NCI-H146 treated with DMSO at 0.1 percent for 48 hours (cell line): Measurements from ENCODE around the gene CDC26.
"Not testable (repeated sequence)": the region's sequence is repeated elsewhere in the genome, so short reads cannot be mapped to it uniquely, and the experiment has no call there.

ENCODE experiments used
- DNase-seq: peaks from one replicate; lab custom pipeline; 2025; ENCODE audit not compliant: unreplicated experiment; lab: John Stamatoyannopoulos, UW

CDC26 gene

GRCh38 chr9:113244556-113244955, 30.8 kb downstream of the CDC26 start:
- no peak for DNase-seq

- DNase-seq = no peak
Measured at GRCh38 chr9:113241161-113241560, 34.2 kb downstream of the CDC26 start.

- DNase-seq = no peak
Measured at GRCh38 chr9:113238859-113239232, 36.5 kb downstream of the CDC26 start.

- DNase-seq = no peak
Measured at GRCh38 chr9:113238202-113238858, 37.0 kb downstream of the CDC26 start.

DNA sequence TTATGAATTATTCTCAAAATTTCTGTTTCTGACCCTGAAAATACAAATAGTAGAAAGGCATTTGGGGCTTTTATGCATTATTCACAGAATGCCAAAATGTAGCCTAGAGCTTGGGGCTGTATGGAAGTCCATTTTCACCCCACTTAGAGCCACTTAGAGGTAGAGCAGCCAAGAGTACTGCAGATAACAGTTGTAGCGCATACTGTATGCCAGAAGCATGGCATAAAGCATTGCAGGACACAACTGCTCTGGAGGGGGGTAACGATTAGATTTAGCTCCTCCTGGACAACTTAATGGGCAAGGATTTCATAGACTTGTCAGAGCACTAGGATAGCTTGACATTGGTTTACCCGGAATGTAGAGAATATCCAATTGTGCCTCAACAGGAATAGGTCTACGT, 38.3 kb downstream of the CDC26 start:
- no peak for DNase-seq

DNA sequence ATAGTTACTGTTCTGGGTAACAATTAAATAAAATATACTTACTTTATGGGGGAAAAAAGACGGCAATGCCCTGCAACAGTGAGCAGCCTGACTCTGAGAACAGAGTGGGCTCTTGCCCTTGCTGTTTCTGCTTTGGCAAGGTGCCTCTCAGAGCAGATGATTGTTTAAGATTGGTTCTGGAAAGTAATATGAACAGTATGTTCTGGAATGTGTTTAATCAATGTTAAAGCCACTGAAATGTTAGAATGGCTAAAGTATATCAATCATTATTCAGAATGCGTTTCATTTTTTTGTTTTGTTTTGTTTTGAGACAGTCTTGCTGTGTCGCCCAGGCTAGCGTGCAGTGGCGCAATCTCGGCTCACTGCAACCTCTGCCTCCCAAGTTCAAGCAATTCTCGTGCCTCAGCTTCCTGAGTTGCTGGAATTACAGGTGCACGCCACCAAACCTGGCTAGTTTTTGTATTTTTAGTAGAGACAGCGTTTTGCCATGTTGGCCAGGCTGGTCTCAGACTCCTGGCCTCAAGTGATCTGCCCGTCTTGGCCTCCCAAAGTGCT, 39.6 kb downstream of the CDC26 start:
- DNase-seq = not testable (repeated sequence)

DNA sequence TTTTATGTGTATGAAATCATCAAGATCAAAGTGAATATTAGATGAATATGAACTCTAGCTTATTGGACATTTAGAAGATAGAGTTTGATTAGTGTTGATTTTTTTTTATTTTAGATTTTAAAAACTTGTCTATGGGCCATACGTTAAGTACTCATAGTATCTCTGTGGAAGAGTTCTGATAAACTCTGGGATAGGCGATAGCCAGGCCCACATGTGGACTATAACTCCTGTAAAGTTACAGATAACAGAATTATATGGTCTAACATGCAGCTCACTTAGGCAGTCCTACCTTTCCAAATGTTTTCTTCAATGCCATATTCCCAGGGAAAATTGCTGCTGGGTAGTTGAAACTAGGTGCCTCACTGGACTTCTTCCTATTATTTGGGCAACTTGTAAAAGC, 43.7 kb downstream of the CDC26 start:
- DNase-seq = no peak

- no peak for DNase-seq
Measured at GRCh38 chr9:113228130-113228665, 47.2 kb downstream of the CDC26 start.

DNA sequence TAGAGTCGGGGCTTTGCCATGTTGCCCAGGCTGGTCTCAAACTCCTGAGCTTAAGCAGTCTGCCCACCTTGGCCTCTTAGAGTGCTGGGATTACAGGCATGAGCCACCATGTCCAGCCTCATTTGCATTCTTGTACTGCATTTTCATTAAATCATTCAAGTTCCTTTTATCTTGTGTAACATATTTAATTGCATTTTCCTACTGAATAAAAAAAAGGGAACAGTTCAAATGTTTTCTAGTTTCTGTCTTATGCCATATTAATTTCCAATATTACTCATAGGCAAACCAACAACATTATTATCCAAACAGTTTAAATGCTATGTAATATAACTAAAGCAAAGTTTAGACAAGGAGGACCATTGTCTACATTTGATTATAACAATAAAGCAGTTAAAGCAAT, 47.9 kb downstream of the CDC26 start:
- no peak for DNase-seq

- DNase-seq = no peak
Measured at GRCh38 chr9:113223963-113224362, 51.4 kb downstream of the CDC26 start.

DNA sequence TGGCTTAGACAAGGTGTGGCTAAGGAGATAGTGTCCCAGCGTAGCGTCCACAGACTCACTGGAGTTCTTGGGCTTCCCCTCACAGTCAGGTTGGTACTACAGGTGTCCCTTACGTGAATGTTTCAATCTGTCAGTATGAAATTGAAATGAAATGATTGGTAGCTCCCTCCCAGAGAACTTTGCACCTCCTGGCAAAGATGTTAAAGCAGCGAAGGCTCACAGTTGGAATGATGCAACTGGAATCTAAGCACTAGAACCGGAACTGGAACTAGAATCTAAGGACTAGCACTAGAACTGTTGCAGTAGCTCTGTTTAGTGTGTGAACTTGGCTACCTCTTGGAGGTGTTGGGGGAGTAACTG, 52.9 kb downstream of the CDC26 start:
- no peak for DNase-seq

GRCh38 chr9:113221800-113222481, 53.4 kb downstream of the CDC26 start:
- DNase-seq = peak; percentile 1

- peak; percentile 92 for DNase-seq
Measured at GRCh38 chr9:113221003-113221799, 54.2 kb downstream of the CDC26 start, which contains the start of the genes FKBP15 and SLC31A1. Gene FKBP15, minus strand, starts transcription at chr9:113221277. Its CDS starts 34 bp downstream, at chr9:113221243. Gene SLC31A1, plus strand, starts transcription at chr9:113221544. Its CDS starts 34,605 bp downstream, at chr9:113256149.

- no peak for DNase-seq
Measured at GRCh38 chr9:113220467-113221002, 54.8 kb downstream of the CDC26 start.

DNA sequence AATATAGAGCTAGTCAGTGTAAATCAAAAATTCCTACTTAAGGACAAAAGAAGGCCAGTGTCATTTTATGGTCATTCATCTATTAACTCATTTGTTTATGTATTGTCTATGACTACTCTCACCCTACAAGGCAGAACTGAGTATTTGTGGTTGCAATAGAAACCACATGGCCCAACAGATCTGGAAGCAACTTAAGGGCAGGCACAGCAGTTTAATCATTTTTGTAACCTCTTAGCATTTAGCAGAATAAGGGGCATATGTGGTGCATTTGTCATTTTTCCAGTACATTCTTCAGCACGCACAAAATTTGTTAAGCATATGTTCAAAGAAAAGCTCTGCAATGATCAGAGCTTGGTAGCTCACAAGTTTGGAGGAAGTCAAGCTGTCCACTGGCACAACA, 55.4 kb downstream of the CDC26 start:
- DNase-seq = no peak

DNA sequence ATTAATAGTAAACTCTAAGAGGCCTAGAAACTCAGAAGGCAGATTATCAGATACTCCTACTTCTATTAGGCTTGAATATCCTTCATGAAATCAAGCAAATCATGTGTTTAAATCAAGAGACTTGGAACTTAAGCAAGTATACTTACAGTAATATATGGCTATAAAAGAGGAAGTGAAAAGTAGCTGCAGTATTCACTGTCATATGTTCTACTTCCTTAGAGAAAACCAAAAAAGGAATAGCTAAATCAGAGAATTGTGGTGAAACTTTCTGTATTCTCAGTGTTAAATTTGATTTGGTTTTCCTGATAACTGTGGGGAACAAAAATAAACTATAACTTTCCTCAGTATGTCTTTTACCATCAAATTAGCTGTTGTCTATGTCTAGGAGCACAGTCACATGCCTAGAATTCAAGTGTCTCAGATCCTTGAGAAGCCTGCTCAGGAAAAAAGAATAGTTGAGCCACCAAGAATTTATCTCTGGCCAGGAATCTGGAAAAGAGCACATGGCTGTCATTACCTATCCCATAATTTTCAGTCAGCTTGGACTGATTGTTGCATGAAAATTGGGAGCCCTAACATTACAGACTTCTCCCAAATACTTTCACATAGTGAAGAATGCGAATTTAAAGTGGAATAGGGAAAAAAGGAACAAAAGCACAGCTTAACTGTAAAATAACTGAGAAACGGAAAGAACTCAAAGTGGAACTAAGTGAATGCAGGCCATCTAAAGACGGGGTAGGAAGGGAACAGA, 56.0 kb downstream of the CDC26 start:
- DNase-seq = no peak
